ENCODE measurements around the gene KPNA6.
A peak's percentile ranks its signal among the peaks of the same experiment; 100 is the strongest.
"Not testable (repeated sequence)": the region's sequence is repeated elsewhere in the genome, so short reads cannot be mapped to it uniquely, and the experiment has no call there.

KPNA6 gene

DNA sequence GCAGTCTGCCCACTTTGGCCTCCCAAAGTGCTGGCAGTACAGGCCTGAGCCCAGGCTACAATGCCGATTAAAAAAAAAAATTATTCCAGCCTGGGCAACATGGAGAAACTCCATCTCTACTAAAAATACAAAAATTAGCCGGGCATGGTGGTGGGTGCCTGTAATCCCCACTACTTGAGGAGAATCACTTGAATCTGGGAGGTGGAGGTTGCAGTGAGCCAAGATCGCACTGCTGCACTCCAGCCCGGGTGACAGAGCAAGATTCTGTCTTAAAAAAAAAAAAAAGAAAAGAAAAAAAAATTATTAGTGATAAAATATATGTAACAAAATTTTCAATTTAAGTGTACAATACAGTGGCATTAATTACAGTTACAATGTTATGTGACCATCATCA lies 35.4 kb downstream of the KPNA6 start:
- DNase-seq: not testable (repeated sequence)

GRCh38 chr1:32144033-32144432 lies 36.2 kb downstream of the KPNA6 start:
- DNase-seq: no peak

- not testable (repeated sequence) for DNase-seq
Observed at GRCh38 chr1:32147799-32148198, 39.9 kb downstream of the KPNA6 start.

GRCh38 chr1:32150847-32151246 lies 43.0 kb downstream of the KPNA6 start:
- no peak for DNase-seq

GRCh38 chr1:32151319-32151787 lies 43.5 kb downstream of the KPNA6 start:
- DNase-seq: no peak

- no peak for DNase-seq
Observed at GRCh38 chr1:32159189-32159588, 51.3 kb downstream of the KPNA6 start.

- no peak for DNase-seq
Observed at GRCh38 chr1:32163405-32163804, 55.5 kb downstream of the KPNA6 start.

- not testable (repeated sequence) for DNase-seq
Observed at GRCh38 chr1:32165633-32166032, 57.8 kb downstream of the KPNA6 start.

DNA sequence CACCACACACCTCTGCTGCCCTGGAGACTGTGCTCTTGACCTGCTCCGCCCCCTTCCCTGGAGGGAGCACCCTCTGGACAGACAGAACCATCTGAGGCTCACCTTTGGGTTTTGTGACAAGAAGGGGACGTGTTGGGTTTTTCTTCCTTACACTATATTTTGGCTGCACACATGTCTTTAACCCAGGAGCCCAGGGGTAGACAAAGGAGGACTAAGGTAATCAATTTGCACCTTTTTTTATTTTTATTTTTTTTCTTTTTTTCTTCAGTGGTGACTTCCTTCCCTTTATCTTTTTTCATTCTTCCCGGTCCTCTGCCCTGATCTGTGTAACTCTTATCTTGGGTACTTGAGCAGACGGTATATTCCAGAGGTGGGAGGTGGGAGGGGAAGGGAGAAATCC lies 63.1 kb downstream of the KPNA6 start:
- DNase-seq: no peak

- no peak for DNase-seq
Observed at GRCh38 chr1:32172621-32173245, 64.9 kb downstream of the KPNA6 start.

GRCh38 chr1:32178380-32179192 lies 70.7 kb downstream of the KPNA6 start:
- DNase-seq: no peak

GRCh38 chr1:32179193-32179442 lies 71.3 kb downstream of the KPNA6 start:
- no peak for DNase-seq

GRCh38 chr1:32179443-32180185 lies 71.8 kb downstream of the KPNA6 start, which contains the start of gene TXLNA:
TXLNA (plus strand) TSS chr1:32179675; CDS start chr1:32180346, 671 bp downstream.
- DNase-seq: peak; percentile 84 to 97 (median 88)

DNA sequence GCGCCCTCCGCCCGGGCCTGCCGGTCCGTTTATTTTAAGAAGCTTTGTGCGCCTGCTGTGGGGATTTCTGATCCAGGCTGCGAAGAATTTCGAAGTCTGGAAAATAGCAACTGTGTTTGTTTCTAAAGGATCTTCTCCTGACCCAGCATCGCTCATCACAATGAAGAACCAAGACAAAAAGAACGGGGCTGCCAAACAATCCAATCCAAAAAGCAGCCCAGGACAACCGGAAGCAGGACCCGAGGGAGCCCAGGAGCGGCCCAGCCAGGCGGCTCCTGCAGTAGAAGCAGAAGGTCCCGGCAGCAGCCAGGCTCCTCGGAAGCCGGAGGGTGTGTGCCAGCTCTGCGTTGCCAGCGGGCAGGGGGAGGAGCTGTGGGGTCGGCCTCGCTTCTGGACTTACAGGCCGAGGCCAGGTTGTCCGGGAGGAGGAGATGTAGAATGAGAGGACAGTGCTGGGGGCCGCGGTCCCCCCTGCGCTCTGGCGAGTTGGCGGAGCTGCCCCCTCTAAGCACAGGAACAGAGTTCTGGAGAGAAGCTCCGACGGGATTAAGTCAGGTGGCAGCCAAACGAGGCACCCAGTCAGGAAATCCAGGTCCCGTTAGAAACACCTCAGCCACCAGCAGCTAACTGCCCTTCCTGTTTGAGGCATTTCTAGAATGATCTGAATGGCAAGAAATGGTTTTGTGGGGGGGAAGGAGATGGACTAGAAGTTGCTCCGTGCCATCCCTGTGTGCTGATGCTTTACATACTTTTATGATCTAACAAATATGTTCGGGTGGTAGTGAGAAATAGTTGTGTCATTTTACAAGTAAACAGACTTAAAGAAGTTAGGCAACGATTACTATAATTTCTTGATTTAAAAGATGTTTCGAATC lies 72.6 kb downstream of the KPNA6 start:
- peak in 3 of 6 experiments; percentile 13 to 34 (median 28) for DNase-seq

GRCh38 chr1:32181065-32181464 lies 73.2 kb downstream of the KPNA6 start:
- DNase-seq: no peak

DNA sequence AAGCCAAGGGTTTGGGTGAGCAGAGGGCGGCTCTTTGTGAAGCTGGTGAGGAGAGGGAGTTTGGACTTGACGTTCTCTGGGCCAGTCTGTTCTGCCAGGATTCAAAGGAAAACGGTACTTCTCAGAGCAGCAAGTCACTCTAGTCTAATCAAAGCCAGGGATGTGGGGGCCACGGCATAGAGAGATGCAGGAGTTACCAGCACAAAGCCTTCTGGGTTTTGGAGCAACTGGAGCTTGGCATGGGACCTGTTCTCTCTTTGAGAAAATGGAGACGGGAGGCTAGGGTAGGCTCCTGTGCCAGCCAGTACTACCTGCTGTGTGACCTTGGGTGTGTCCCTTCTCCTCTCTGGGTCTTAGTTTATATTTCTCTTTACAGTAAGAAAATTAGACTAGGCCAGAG lies 73.7 kb downstream of the KPNA6 start:
- DNase-seq: no peak

GRCh38 chr1:32182060-32182459 lies 74.2 kb downstream of the KPNA6 start:
- DNase-seq: no peak

- DNase-seq: no peak
Observed at GRCh38 chr1:32184650-32185049, 76.8 kb downstream of the KPNA6 start.

DNA sequence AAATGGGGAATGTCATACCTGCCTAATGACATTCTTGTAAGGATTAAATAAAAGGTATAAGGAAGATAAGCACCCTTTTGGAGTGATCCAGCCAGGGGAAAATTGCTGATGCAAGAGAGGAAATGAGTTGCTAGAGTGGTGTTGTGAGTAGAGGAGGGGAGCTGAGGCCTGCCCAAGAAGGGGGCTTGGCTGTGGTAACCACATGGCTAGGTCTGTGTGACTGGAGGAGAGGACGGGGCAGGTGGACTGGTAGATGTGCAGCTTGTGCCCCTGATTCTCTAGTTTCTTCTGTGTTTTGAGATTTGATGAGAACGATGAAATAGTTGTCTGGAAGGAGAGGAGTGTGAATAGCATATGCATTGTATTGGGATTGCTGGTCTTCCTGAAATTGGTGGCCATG lies 78.2 kb downstream of the KPNA6 start:
- no peak for DNase-seq

- DNase-seq: no peak
Observed at GRCh38 chr1:32186491-32186890, 78.6 kb downstream of the KPNA6 start.

GRCh38 chr1:32187850-32188249 lies 80.0 kb downstream of the KPNA6 start:
- DNase-seq: no peak

- DNase-seq: no peak
Observed at GRCh38 chr1:32192220-32192948, 84.5 kb downstream of the KPNA6 start.
